Right kidney (tissue), 1 donor: ENCODE measurements around the gene GOLGA5.
"Not testable (repeated sequence)": the region's sequence is repeated elsewhere in the genome, so short reads cannot be mapped to it uniquely, and the experiment has no call there.

Experiments used
- DNase-seq: peaks from one replicate; pipeline ENCODE4 v3.0.0-alpha.2; 2016

The GOLGA5 gene

GRCh38 chr14:92775292-92775691 lies 18.8 kb upstream of the GOLGA5 start:
- not testable (repeated sequence) for DNase-seq

- not testable (repeated sequence) for DNase-seq
These were observed 15.1 kb upstream of the GOLGA5 start for GRCh38 chr14:92778868-92779565.

- no peak for DNase-seq
These were observed 13.5 kb upstream of the GOLGA5 start for GRCh38 chr14:92780444-92781232.

GRCh38 chr14:92781350-92781749 lies 12.8 kb upstream of the GOLGA5 start:
- DNase-seq: no peak

GRCh38 chr14:92783813-92784431 lies 10.2 kb upstream of the GOLGA5 start:
- peak; percentile 18 for DNase-seq

GRCh38 chr14:92785667-92786426 lies 8.3 kb upstream of the GOLGA5 start:
- no peak for DNase-seq

- no peak for DNase-seq
These were observed 7.7 kb upstream of the GOLGA5 start for GRCh38 chr14:92786427-92786756.

- DNase-seq: no peak
These were observed 6.6 kb upstream of the GOLGA5 start for GRCh38 chr14:92787554-92787953.

GRCh38 chr14:92789457-92790089 lies 4.5 kb upstream of the GOLGA5 start:
- DNase-seq: no peak

GRCh38 chr14:92792885-92793284 lies 1.2 kb upstream of the GOLGA5 start:
- DNase-seq: no peak

GRCh38 chr14:92794547-92794941 lies 439 bp downstream of the GOLGA5 start:
- no peak for DNase-seq

- DNase-seq: no peak
These were observed 856 bp downstream of the GOLGA5 start for GRCh38 chr14:92794961-92795360.

GRCh38 chr14:92797935-92798653 lies 4.0 kb downstream of the GOLGA5 start:
- no peak for DNase-seq

GRCh38 chr14:92798811-92799210 lies 4.7 kb downstream of the GOLGA5 start:
- no peak for DNase-seq

- no peak for DNase-seq
These were observed 5.9 kb downstream of the GOLGA5 start for GRCh38 chr14:92800012-92800411.

- no peak for DNase-seq
These were observed 6.4 kb downstream of the GOLGA5 start for GRCh38 chr14:92800525-92800924.

GRCh38 chr14:92801917-92802316 lies 7.8 kb downstream of the GOLGA5 start:
- DNase-seq: no peak

GRCh38 chr14:92802678-92803077 lies 8.6 kb downstream of the GOLGA5 start:
- DNase-seq: no peak

GRCh38 chr14:92813201-92813600 lies 19.1 kb downstream of the GOLGA5 start:
- DNase-seq: no peak

- no peak for DNase-seq
These were observed 25.0 kb downstream of the GOLGA5 start for GRCh38 chr14:92819011-92819597.
